Loucy (cell line): ENCODE results near the gene CLMP.
"Not testable (repeated sequence)": the region's sequence is repeated elsewhere in the genome, so short reads cannot be mapped to it uniquely, and the experiment has no call there.

Experiments
- H2AFZ ChIP-seq: fragments of 200-600 bp; sonication (generic); 2 replicates; pipeline ENCODE4 v1.6.0; 2016; ENCODE audit warnings: antibody characterized with exemption, mild to moderate bottlenecking, low read length, moderate library complexity
- H3F3A ChIP-seq: fragments of 200-600 bp; 2 replicates; pipeline ENCODE4 v1.6.0; 2016; ENCODE audit warnings: antibody characterized with exemption, low read depth, mild to moderate bottlenecking
- H3K27me3 ChIP-seq: fragments of 200-600 bp; sonication (generic); 2 replicates; pipeline ENCODE4 v1.6.1; 2014; ENCODE audit warnings: low read length, mild to moderate bottlenecking; ENCODE audit not compliant: insufficient read depth, poor library complexity, severe bottlenecking
- H3K36me3 ChIP-seq: fragments of 200-600 bp; sonication (generic); 2 replicates; pipeline ENCODE4 v1.6.1; 2016; ENCODE audit warnings: low read length; ENCODE audit not compliant: insufficient read depth
- H3K4me1 ChIP-seq: fragments of 200-600 bp; sonication (generic); 2 replicates; pipeline ENCODE4 v1.5.1; 2014; ENCODE audit warnings: low read length, mild to moderate bottlenecking; ENCODE audit not compliant: insufficient read depth, poor library complexity, severe bottlenecking
- H3K4me2 ChIP-seq: fragments of 200-600 bp; sonication (generic); 2 replicates; pipeline ENCODE4 v1.6.0; 2014; ENCODE audit warnings: antibody characterized with exemption, low read length, low read depth, mild to moderate bottlenecking; ENCODE audit not compliant: poor library complexity, severe bottlenecking
- H3K4me3 ChIP-seq: fragments of 200-600 bp; sonication (generic); 2 replicates; pipeline ENCODE4 v1.5.1; 2014; ENCODE audit warnings: low read length, mild to moderate bottlenecking, mixed read lengths; ENCODE audit not compliant: poor library complexity, severe bottlenecking
- H3K79me2 ChIP-seq: fragments of 200-600 bp; sonication (generic); 2 replicates; pipeline ENCODE4 v1.6.1; 2014; ENCODE audit warnings: low read length; ENCODE audit not compliant: insufficient read depth
- H3K9ac ChIP-seq: fragments of 200-600 bp; sonication (generic); 2 replicates; pipeline ENCODE4 v1.6.0; 2014; ENCODE audit warnings: mild to moderate bottlenecking, low read depth, low read length, moderate library complexity; ENCODE audit not compliant: poor library complexity, severe bottlenecking
- H3K9me2 ChIP-seq: fragments of 200-600 bp; sonication (generic); replicated peaks from 2 replicates; pipeline ENCODE4 v1.6.1; 2016; ENCODE audit warnings: low read depth, low read length, mixed read lengths
- H3K9me3 ChIP-seq: fragments of 200-600 bp; sonication (generic); 2 replicates; pipeline ENCODE4 v1.6.1; 2014; ENCODE audit warnings: mild to moderate bottlenecking, antibody characterized with exemption, low read length, low read depth; ENCODE audit not compliant: insufficient read depth
- H4K20me1 ChIP-seq: fragments of 200-600 bp; sonication (generic); 2 replicates; pipeline ENCODE4 v1.6.0; 2014; ENCODE audit warnings: antibody characterized with exemption, low read length, mild to moderate bottlenecking; ENCODE audit not compliant: insufficient read depth, poor library complexity, severe bottlenecking
- EZH2phosphoT487 ChIP-seq: fragments of 200-600 bp; IDR thresholded peaks from 2 replicates; pipeline ENCODE4 v1.6.1; 2018; ENCODE audit warnings: antibody characterized with exemption, mild to moderate bottlenecking, moderate library complexity, borderline replicate concordance
- TF ChIP-seq, protein P1 (sequence below): fragments of 200-600 bp; sonication (generic); conservative IDR thresholded peaks from 2 replicates; pipeline ENCODE4 v1.5.1; 2014; ENCODE audit warnings: mild to moderate bottlenecking, antibody characterized with exemption, low read length

CLMP gene

DNA sequence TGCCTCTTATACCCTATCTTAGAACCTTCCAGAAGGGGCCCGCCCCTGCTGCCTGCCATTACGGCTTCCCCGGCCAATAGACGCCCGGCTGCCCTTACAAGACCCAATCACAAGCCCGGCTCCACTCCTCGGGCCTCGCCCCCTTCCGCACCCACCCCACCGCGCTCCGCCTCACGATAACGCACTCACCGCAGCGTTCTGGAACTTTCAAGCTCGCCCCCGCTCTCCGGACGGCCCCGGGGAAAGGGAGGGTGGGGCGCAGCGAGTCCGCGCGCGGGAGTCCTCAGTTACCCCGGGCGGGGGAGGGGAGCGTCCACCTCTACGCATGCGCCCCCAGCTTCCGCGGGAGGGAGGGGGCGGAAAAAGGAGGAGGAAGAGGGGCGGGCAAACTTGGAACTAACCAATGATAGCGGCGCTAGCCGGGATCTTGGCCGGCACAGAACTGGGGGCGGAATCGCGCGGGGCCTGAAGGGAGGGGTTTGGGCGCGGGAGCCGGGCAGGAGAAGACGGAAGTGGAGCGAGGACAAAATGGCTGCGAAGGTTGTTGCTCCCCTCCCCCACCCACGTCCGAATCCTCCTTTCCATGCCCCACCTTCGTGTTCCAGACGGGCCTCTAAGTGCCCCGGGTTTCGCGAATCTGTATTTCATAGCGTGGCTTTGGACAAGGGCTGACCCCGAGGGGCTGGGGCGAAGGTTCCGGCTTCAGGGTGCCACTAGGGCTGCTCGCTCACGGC is 132.7 kb downstream of the CLMP start:
- peak overlapping the region; percentile 90 for H3K4me2 ChIP-seq
- peak overlapping the region; percentile 90 for H3K4me3 ChIP-seq
- peaks cover 41% of the 10 kb centered on the region for H3K36me3 ChIP-seq
- TF ChIP-seq EZH2phosphoT487: no peak
- TF ChIP-seq, protein P1, sequence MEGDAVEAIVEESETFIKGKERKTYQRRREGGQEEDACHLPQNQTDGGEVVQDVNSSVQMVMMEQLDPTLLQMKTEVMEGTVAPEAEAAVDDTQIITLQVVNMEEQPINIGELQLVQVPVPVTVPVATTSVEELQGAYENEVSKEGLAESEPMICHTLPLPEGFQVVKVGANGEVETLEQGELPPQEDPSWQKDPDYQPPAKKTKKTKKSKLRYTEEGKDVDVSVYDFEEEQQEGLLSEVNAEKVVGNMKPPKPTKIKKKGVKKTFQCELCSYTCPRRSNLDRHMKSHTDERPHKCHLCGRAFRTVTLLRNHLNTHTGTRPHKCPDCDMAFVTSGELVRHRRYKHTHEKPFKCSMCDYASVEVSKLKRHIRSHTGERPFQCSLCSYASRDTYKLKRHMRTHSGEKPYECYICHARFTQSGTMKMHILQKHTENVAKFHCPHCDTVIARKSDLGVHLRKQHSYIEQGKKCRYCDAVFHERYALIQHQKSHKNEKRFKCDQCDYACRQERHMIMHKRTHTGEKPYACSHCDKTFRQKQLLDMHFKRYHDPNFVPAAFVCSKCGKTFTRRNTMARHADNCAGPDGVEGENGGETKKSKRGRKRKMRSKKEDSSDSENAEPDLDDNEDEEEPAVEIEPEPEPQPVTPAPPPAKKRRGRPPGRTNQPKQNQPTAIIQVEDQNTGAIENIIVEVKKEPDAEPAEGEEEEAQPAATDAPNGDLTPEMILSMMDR: no peak
- H3F3A ChIP-seq: no peaks in the 10 kb centered on the region
- H4K20me1 ChIP-seq: peaks cover 45% of the 10 kb centered on the region
- H3K4me1 ChIP-seq: peaks cover 40% of the 10 kb centered on the region
- H3K9me2 ChIP-seq: no peaks in the 10 kb centered on the region
- peaks cover 14% of the 10 kb centered on the region for H3K27me3 ChIP-seq
- H3K9ac ChIP-seq: peak overlapping the region; percentile 100
- H2AFZ ChIP-seq: peak overlapping the region; percentile 32
- no peaks in the 10 kb centered on the region for H3K9me3 ChIP-seq
- H3K79me2 ChIP-seq: peaks cover 84% of the 10 kb centered on the region

DNA sequence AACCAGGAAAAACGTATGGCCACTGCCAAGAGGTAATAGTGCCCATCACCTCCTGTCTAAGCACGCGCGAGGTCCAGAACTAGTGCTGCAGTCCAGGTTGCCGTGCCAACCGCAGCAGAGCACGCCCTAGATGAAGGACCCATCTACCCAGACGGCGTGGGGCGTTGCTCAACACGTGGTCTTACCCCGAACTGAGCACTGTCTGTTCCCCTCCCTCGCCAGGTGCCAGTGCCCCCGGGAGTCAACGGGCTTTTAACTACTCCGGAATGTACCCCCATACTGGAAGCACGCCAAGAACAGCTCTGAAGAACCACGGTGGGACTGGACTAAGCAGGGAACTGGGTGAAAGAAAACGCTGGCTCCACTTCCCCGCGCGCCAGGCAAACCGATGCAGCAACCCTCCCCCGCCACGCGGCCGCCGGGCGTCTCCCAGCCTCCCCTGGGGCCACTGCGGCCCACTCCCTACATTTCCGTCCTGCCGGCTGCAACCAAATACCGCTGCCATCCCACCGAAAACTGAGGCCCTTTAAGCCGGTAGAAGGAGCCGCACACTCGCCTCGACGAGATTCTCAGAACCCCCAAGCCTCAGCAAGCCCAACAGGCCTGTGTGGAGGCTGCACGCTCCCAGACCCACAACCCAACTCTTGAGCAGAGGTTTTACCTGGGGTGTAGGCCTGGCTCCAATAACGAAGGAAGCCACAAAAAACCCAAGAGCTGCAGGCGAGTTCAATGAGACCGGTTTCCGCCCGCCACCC is 133.5 kb downstream of the CLMP start, which contains the start of gene HSPA8:
HSPA8 (minus strand) TSS at position 734 of the 755 bp plus-strand sequence. CDS start 812 bp downstream, outside the sequence.
- Histone ChIP-seq H3K27me3 (peaks cover 14% of the 10 kb centered on the region), H3K36me3 (peaks cover 49% of the 10 kb centered on the region), H2AFZ (peak within 1 kb of the TSS; percentile 32), H4K20me1 (peaks cover 52% of the 10 kb centered on the region), H3K9me3 (no peaks in the 10 kb centered on the region), H3K4me3 (peak within 1 kb of the TSS; percentile 90), H3K4me2 (peak within 1 kb of the TSS; percentile 93), H3K9ac (peak within 1 kb of the TSS; percentile 100), H3F3A (peaks cover 7% of the 10 kb centered on the region), H3K9me2 (no peaks in the 10 kb centered on the region), H3K4me1 (peaks cover 48% of the 10 kb centered on the region), H3K79me2 (peaks cover 92% of the 10 kb centered on the region)
- TF ChIP-seq EZH2phosphoT487: no peak
- TF ChIP-seq, protein P1: no peak

DNA sequence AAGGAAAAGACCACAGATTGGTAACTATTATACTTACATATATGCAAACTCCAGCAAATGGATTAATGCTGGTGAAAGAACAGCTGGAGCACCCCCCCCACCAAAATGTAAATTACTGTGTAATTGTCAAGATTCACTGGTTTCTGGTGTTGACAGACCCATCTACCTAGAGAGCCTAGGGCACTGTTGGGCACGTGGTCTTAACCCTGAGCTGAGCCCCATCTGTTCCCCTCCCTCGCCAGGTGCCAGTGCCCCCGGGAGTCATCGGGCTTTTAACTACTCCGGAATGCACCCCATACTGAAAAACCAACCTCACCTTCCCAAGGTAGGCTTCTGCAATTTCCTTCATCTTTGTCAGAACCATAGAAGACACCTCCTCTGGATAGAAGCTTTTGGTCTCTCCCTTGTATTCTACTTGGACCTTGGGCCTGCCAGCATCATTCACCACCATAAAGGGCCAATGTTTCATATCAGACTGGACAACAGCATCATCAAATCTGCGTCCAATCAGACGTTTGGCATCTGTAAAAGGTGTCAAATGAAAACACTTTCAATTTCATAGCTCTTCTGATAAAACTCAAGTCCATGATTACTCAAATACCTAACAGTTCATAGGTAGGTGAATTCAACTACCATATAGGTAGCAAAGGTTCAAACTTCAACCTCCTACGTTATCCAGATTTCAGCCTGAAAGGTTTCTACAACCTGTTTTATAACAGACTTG is 134.6 kb downstream of the CLMP start:
- Histone ChIP-seq H3K4me3 (peak overlapping the region; percentile 90), H3K4me1 (peaks cover 50% of the 10 kb centered on the region), H3K36me3 (peaks cover 60% of the 10 kb centered on the region), H3K27me3 (peaks cover 14% of the 10 kb centered on the region), H2AFZ (no peak overlapping the region), H4K20me1 (peaks cover 64% of the 10 kb centered on the region), H3K9ac (peak overlapping the region; percentile 100), H3K9me2 (no peaks in the 10 kb centered on the region), H3F3A (peaks cover 18% of the 10 kb centered on the region), H3K79me2 (peaks cover 95% of the 10 kb centered on the region), H3K9me3 (no peaks in the 10 kb centered on the region), H3K4me2 (peak overlapping the region; percentile 93)
- TF ChIP-seq, protein P1: no peak
- no peak for TF ChIP-seq EZH2phosphoT487

DNA sequence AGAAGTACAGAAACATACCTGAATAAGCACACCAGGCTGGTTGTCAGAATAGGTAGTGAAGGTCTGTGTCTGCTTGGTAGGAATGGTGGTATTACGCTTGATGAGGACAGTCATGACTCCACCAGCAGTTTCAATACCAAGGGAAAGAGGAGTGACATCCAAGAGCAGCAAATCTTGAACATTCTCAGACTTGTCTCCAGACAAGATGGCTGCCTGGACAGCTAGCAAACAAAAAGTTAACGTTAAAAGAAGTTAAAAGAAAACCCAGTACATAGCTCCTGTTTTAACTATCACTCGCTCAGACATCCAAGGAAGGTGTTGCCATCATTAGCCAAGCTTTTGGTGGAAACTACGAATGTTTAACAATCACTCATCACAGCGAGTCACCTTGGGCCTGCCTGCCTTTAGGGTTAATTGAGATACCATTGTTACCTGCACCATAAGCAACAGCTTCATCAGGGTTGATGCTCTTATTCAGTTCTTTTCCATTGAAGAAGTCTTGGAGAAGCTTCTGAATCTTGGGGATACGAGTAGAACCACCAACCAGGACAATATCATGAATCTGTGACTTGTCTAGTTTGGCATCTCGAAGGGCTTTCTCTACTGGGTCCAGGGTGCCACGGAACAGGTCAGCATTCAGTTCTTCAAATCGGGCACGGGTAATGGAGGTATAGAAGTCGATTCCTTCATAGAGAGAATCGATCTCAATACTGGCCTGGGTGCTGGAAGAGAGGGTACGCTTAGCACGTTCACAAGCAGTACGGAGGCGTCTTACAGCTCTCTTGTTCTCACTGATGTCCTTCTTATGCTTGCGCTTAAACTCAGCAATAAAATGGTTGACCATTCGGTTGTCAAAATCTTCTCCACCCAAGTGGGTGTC is 135.8 kb downstream of the CLMP start:
- Histone ChIP-seq H3K9ac (peak overlapping the region; percentile 100), H3K4me2 (peak overlapping the region; percentile 93), H4K20me1 (peaks cover 75% of the 10 kb centered on the region), H3K4me1 (peaks cover 45% of the 10 kb centered on the region), H3K4me3 (peak overlapping the region; percentile 90), H3K36me3 (peaks cover 62% of the 10 kb centered on the region), H3K27me3 (peaks cover 14% of the 10 kb centered on the region), H3K79me2 (peaks cover 84% of the 10 kb centered on the region), H3F3A (peaks cover 29% of the 10 kb centered on the region)
- H3K9me3 ChIP-seq, H2AFZ ChIP-seq, H3K9me2 ChIP-seq: not testable (repeated sequence)
